ENCODE measurements around the gene HIVEP1.

DNA sequence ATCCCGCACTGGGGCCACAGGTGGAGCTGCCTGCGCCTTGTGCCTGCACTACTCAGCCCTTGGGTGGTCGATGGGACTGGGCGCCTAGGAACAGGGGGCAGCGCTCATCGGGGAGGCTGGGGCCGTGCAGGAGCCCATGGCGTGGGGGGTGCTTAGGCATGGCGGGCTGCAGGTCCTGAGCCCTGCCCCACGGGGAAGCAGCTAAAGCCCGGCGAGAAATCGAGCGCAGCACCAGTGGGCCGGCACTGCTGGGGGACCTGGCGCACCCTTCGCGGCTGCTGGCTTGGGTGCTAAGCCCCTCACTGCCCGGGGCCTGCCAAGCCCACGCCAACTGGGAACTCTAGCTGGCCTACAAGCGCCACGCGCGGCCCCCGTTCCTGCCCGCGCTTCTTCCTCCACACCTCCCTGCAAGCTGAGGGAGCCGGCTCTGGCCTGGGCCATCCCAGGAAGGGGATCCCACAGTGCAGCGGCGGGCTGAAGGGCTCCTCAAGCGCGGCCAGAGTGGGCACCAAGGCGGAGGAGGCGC is 5.8 kb downstream of the HIVEP1 start:
- no peak for TF ChIP-seq POLR2A (IDR thresholded peaks at IDR 0.05)
- TF ChIP-seq, protein P1, sequence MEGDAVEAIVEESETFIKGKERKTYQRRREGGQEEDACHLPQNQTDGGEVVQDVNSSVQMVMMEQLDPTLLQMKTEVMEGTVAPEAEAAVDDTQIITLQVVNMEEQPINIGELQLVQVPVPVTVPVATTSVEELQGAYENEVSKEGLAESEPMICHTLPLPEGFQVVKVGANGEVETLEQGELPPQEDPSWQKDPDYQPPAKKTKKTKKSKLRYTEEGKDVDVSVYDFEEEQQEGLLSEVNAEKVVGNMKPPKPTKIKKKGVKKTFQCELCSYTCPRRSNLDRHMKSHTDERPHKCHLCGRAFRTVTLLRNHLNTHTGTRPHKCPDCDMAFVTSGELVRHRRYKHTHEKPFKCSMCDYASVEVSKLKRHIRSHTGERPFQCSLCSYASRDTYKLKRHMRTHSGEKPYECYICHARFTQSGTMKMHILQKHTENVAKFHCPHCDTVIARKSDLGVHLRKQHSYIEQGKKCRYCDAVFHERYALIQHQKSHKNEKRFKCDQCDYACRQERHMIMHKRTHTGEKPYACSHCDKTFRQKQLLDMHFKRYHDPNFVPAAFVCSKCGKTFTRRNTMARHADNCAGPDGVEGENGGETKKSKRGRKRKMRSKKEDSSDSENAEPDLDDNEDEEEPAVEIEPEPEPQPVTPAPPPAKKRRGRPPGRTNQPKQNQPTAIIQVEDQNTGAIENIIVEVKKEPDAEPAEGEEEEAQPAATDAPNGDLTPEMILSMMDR (IDR thresholded peaks at IDR 0.05) = no peak
- no peak for TF ChIP-seq POLR2AphosphoS5 (IDR thresholded peaks at IDR 0.05)
